SK-N-SH (cell line): ENCODE data around the gene TGDS.

Source experiments
- CTCF ChIP-seq: fragments of 200-600 bp; sonication (generic); IDR thresholded peaks from 2 replicates; pipeline ENCODE4 v1.6.1; 2017; ENCODE audit warnings: antibody characterized with exemption, mild to moderate bottlenecking, moderate library complexity
- EP300 ChIP-seq, 2 experiments: IDR thresholded peaks; 2 replicates each; pipeline versions ENCODE4 v1.4.0 to v1.6.1; 2012; ENCODE audit warnings: borderline replicate concordance in 1 of 2, low read depth in 1 of 2, low read length in 1 of 2
- EZH2phosphoT487 ChIP-seq: fragments of 200-600 bp; sonication (generic); IDR thresholded peaks from 2 replicates; pipeline ENCODE4 v1.6.1; 2017; ENCODE audit warnings: low read depth, mixed run types, mild to moderate bottlenecking, antibody characterized with exemption, moderate library complexity, borderline replicate concordance
- MAX ChIP-seq: IDR thresholded peaks from 2 replicates; pipeline ENCODE4 v1.4.0; 2012; ENCODE audit warnings: low read depth
- NFIC ChIP-seq: IDR thresholded peaks from 2 replicates; pipeline ENCODE4 v1.4.0; 2012; ENCODE audit warnings: borderline replicate concordance
- POLR2AphosphoS5 ChIP-seq: IDR thresholded peaks from 2 replicates; pipeline ENCODE4 v1.6.1; 2012; ENCODE audit warnings: low read depth, low read length
- TAF1 ChIP-seq: IDR thresholded peaks from 2 replicates; pipeline ENCODE4 v1.6.1; 2012; ENCODE audit warnings: low read depth, mild to moderate bottlenecking, low read length, moderate library complexity, borderline replicate concordance
- USF2 ChIP-seq: fragments of 150-350 bp; IDR thresholded peaks from 2 replicates; pipeline ENCODE4 v1.6.1; 2017; ENCODE audit warnings: antibody characterized with exemption, low read length, low read depth, borderline replicate concordance
- YY1 ChIP-seq: IDR thresholded peaks from 2 replicates; pipeline ENCODE4 v1.4.0; 2012; ENCODE audit warnings: low read depth, mild to moderate bottlenecking

GRCh38 chr13:94525781-94526180, 70.2 kb downstream of the TGDS start:
- TF ChIP-seq CTCF (no peak), MAX (no peak), TAF1 (no peak), USF2 (no peak), EP300 (IDR thresholded peaks at IDR 0.05; ENCODE audit: borderline replicate concordance in 1 of 2, low read depth in 1 of 2, low read length in 1 of 2) (no peak), POLR2AphosphoS5 (no peak), YY1 (no peak), EZH2phosphoT487 (no peak), NFIC (no peak)
